Endothelial cell of umbilical vein (primary cell): ENCODE results near the gene ABI2. TPM values are rescaled to one million over a fixed set of nuclear protein-coding genes. Genes with fewer than 3 reads are reported as not detected.

Experiments used
- BruUV-seq: library from RNA; stranded (reverse); fragments of 400-500 nt; replicated peaks from 2 replicates; lab custom pipeline; 2021; lab: Mats Ljungman, UMichigan
- CTCF ChIA-PET: fragments of 300-600, 350-600 bp; sonication (Branson Sonifier 250); formaldehyde crosslinking; loops from one replicate; lab custom pipeline; 2021; ENCODE audit warnings: antibody characterized with exemption, inconsistent platforms; lab: Charles Lee
- POLR2A ChIA-PET: fragments of 300-600, 350-600 bp; sonication (Branson Sonifier 250); formaldehyde crosslinking; loops from one replicate; lab custom pipeline; 2021; ENCODE audit warnings: antibody characterized with exemption, inconsistent platforms; lab: Charles Lee
- DNase-seq: peaks from one replicate; pipeline ENCODE4 v3.0.0-alpha.2; 2011; ENCODE audit warnings: low read depth, low spot score
- FAIRE-seq: peaks from 2 replicates; lab custom pipeline; 2011; peaks lifted over from hg19 to GRCh38; lab: Jason Lieb, UNC
- H2AFZ ChIP-seq: 2 replicates; pipeline ENCODE4 v1.6.0; 2012; ENCODE audit warnings: low read depth, low read length, control low read depth, inconsistent platforms
- H3K27ac ChIP-seq: 2 replicates; pipeline ENCODE4 v1.5.1; 2011; ENCODE audit warnings: low read depth, mild to moderate bottlenecking, control low read depth, low read length, moderate library complexity; ENCODE audit not compliant: insufficient read depth
- H3K27me3 ChIP-seq, 2 experiments: 2 replicates each; pipeline versions ENCODE4 v1.6.0 to v1.6.1; 2011; ENCODE audit warnings: low read length in 2 of 2, mixed read lengths in 1 of 2; ENCODE audit not compliant: control insufficient read depth in 2 of 2, insufficient read depth in 2 of 2
- H3K36me3 ChIP-seq, 2 experiments: 2 replicates in 1 of 2; 3 replicates in 1 of 2; pipeline ENCODE4 v1.5.1; 2011; ENCODE audit warnings: low read length in 2 of 2, mild to moderate bottlenecking in 1 of 2, moderate library complexity in 1 of 2; ENCODE audit not compliant: control insufficient read depth in 2 of 2, insufficient read depth in 2 of 2; ENCODE audit errors: extremely low read depth in 1 of 2
- H3K4me1 ChIP-seq: 3 replicates; pipeline ENCODE4 v1.5.1; 2011; ENCODE audit warnings: mild to moderate bottlenecking, low read length; ENCODE audit not compliant: control insufficient read depth, insufficient read depth; ENCODE audit errors: extremely low read depth
- H3K4me2 ChIP-seq: 2 replicates; pipeline ENCODE4 v1.6.1; 2011; ENCODE audit warnings: low read length, control low read depth, mixed read lengths; ENCODE audit not compliant: insufficient read depth
- H3K4me3 ChIP-seq, 3 experiments: fragments of 200-600 bp in 1 of 3; sonication (generic), shearing (Covaris generic) in 1 of 3; replicated peaks in 1 of 3; 2 replicates each; pipeline ENCODE4 v1.5.1; 2011 to 2016; ENCODE audit warnings: control low read depth in 3 of 3, low read length in 3 of 3, mild to moderate bottlenecking in 2 of 3, inconsistent platforms in 1 of 3, low read depth in 1 of 3, moderate library complexity in 1 of 3; ENCODE audit not compliant: insufficient read depth in 1 of 3
- H3K79me2 ChIP-seq: 2 replicates; pipeline ENCODE4 v1.6.0; 2012; ENCODE audit warnings: low read length, inconsistent platforms; ENCODE audit not compliant: control insufficient read depth, insufficient read depth
- H3K9ac ChIP-seq: replicated peaks from 2 replicates; pipeline ENCODE3; 2011; ENCODE audit warnings: low read length, control low read depth; ENCODE audit not compliant: insufficient read depth; ENCODE audit errors: extremely low read depth
- H3K9me1 ChIP-seq: replicated peaks from 3 replicates; pipeline ENCODE4 v1.6.0; 2011; ENCODE audit warnings: mild to moderate bottlenecking, low read length; ENCODE audit not compliant: control insufficient read depth, insufficient read depth; ENCODE audit errors: extremely low read depth
- H3K9me3 ChIP-seq: replicated peaks from 2 replicates; pipeline ENCODE4 v1.5.1; 2012; ENCODE audit warnings: low read length, inconsistent platforms; ENCODE audit not compliant: control insufficient read depth, insufficient read depth
- H4K20me1 ChIP-seq: replicated peaks from 2 replicates; pipeline ENCODE3; 2011; ENCODE audit warnings: mild to moderate bottlenecking, low read length; ENCODE audit not compliant: control insufficient read depth, insufficient read depth; ENCODE audit errors: extremely low read depth
- CTCF ChIP-seq, 2 donors: IDR thresholded peaks; 1 replicate in 1 of 2; 2 replicates in 1 of 2; pipeline ENCODE4 v1.5.1; 2011; ENCODE audit warnings: low read length in 2 of 2, mild to moderate bottlenecking in 2 of 2, moderate library complexity in 2 of 2, control low read depth in 1 of 2, inconsistent platforms in 1 of 2, low read depth in 1 of 2; ENCODE audit not compliant: insufficient read depth in 1 of 2; ENCODE audit errors: extremely low read depth in 1 of 2
- EZH2 ChIP-seq: IDR thresholded peaks from 2 replicates; pipeline ENCODE4 v1.6.1; 2012; ENCODE audit warnings: borderline replicate concordance, low read depth, mild to moderate bottlenecking, moderate library complexity, low read length, inconsistent platforms; ENCODE audit not compliant: severe bottlenecking
- FOS ChIP-seq: IDR thresholded peaks from 2 replicates; pipeline ENCODE4 v1.6.1; 2011; ENCODE audit warnings: mild to moderate bottlenecking, low read length, moderate library complexity, borderline replicate concordance; ENCODE audit not compliant: insufficient read depth
- JUN ChIP-seq: IDR thresholded peaks from 2 replicates; pipeline ENCODE4 v1.6.1; 2011; ENCODE audit warnings: borderline replicate concordance, low read depth; ENCODE audit not compliant: insufficient read length, insufficient read depth
- MAX ChIP-seq: IDR thresholded peaks from 2 replicates; pipeline ENCODE4 v1.6.1; 2011; ENCODE audit not compliant: insufficient read depth, insufficient read length
- MYC ChIP-seq: IDR thresholded peaks from one replicate; pipeline ENCODE4 v1.6.1; 2011; ENCODE audit warnings: mild to moderate bottlenecking, low read depth, low read length
- POLR2A ChIP-seq: IDR thresholded peaks from 2 replicates; pipeline ENCODE4 v1.6.1; 2012; ENCODE audit warnings: low read depth, mild to moderate bottlenecking, control low read depth, low read length
- POLR2AphosphoS5 ChIP-seq: IDR thresholded peaks from 2 replicates; pipeline ENCODE4 v1.6.1; 2012; ENCODE audit warnings: low read depth, mild to moderate bottlenecking, control low read depth, low read length, moderate library complexity; ENCODE audit not compliant: insufficient read depth
- dilution Hi-C: fragments of 300-500 bp; cut with MboI; formaldehyde crosslinking; loops from one replicate; pipeline ENCODE4 v1.15.0; 2019; ENCODE audit warnings: low sequenced_read_pairs; ENCODE audit not compliant: extremely low pct_ligation_motif_present
- intact Hi-C: fragments of 100-400 bp; cut with micrococcal nuclease; formaldehyde crosslinking; loops from one replicate; pipeline ENCODE4 v1.10.0; 2022
- polyA plus RNA-seq, 4 experiments: library from polyadenylated mRNA; depleted of rRNA in 3 of 4; stranded (reverse) in 3 of 4; unstranded in 1 of 4; fragments of >200 nt; gene quantifications; 2 replicates each; pipeline versions ENCODE4 v1.2.1 to v1.2.3, GENCODE V29; 2011 to 2012; ENCODE audit warnings: missing spikeins in 1 of 4
- total RNA-seq: library from RNA; stranded (reverse); gene quantifications from 2 replicates; pipeline ENCODE4 v1.2.3, GENCODE V29; 2021

The ABI2 gene
- total and polyA plus RNA-seq, 2 donors (not counting 3 experiments of a cell fraction or from before 2014, with no cell fraction given), result 35.7 to 61.0 TPM

DNA sequence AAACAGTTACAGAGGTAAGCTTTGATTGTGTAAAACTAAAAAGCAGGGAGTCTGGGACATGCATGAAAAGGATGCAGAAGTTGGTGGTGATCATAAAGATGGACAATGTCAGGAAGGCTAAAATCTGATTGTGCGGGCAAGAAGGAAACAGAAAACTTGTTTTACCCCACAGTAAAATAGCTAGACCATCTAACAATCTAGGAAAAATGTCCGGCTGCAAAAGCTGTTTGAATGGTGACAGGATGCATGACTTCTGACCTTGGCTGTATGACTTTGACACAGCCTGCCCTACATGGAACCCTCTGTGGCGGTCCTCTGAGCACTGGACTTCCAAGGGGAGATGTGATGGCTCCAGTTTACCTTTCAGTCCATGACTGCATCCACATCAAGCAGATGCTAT is 113.3 kb downstream of the ABI2 start:
- H3K4me3 ChIP-seq, result no peak overlapping the region
- H3K4me2 ChIP-seq, result no peak overlapping the region
- peak; percentile 80 for FAIRE-seq
- no peaks in the 10 kb centered on the region for H4K20me1 ChIP-seq
- DNase-seq, result peak; percentile 54
- no peaks in the 10 kb centered on the region for H3K9me1 ChIP-seq
- dilution Hi-C loops, result no loop called here
- no peaks in the 10 kb centered on the region for H3K9me3 ChIP-seq
- no peak overlapping the region for H3K9ac ChIP-seq
- peaks cover 26% of the 10 kb centered on the region for H3K79me2 ChIP-seq
- H2AFZ ChIP-seq, result no peak overlapping the region
- H3K36me3 ChIP-seq, result peaks cover 5 to 12% of the 10 kb centered on the region in 2 experiments
- no peaks in the 10 kb centered on the region for H3K27me3 ChIP-seq
- peaks cover 28% of the 10 kb centered on the region for H3K4me1 ChIP-seq
- CTCF ChIA-PET, result interaction anchor here (0.9 to 1.2 kb wide), 4 partner anchors 8 to 374 kb away, joined by 3 to 10 read pairs (median 4); no protein-coding TSS in a partner anchor
- TF ChIP-seq MYC (no peak), POLR2A (no peak), MAX (no peak), EZH2 (no peak), POLR2AphosphoS5 (no peak), FOS (no peak), JUN (no peak), CTCF (IDR thresholded peaks at IDR 0.05; ENCODE audit: extremely low read depth in 1 of 2, insufficient read depth in 1 of 2, low read depth in 1 of 2, low read length in 2 of 2) (no peak)
- BruUV-seq, result no TSS peak
- no peak overlapping the region for H3K27ac ChIP-seq
- intact Hi-C loops, result no loop called here
- POLR2A ChIA-PET, result no interaction called here
